HG03139 (cell line): ENCODE data around the gene B3GLCT.
"Not testable (repeated sequence)": the region's sequence is repeated elsewhere in the genome, so short reads cannot be mapped to it uniquely, and the experiment has no call there.

Experiments used
- ATAC-seq: cut with Tn5 transposase; IDR thresholded peaks from one replicate; pipeline ENCODE4 v1.9.1; 2021; ENCODE audit not compliant: unreplicated experiment

Gene B3GLCT

DNA sequence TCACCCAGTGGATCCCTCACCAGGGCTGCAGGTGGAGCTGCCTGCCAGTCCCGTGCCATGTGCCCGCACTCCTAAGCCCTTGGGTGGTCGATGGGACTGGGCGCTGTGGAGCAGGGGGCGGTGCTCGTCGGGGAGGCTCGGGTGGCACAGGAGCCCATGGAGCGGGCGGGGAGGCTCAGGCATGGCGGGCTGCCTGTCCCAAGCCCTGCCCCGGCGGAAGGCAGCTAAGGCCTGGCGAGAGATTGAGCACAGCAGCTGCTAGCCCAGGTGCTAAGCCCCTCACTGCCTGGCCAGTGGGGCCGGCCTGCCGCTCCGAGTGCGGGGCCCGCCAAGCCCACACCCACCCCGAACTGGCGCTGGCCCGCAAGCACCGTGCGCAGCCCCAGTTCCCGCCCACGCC is 16.8 kb upstream of the B3GLCT start:
- no peak for ATAC-seq

GRCh38 chr13:31184451-31184850 is 15.3 kb upstream of the B3GLCT start:
- no peak for ATAC-seq

DNA sequence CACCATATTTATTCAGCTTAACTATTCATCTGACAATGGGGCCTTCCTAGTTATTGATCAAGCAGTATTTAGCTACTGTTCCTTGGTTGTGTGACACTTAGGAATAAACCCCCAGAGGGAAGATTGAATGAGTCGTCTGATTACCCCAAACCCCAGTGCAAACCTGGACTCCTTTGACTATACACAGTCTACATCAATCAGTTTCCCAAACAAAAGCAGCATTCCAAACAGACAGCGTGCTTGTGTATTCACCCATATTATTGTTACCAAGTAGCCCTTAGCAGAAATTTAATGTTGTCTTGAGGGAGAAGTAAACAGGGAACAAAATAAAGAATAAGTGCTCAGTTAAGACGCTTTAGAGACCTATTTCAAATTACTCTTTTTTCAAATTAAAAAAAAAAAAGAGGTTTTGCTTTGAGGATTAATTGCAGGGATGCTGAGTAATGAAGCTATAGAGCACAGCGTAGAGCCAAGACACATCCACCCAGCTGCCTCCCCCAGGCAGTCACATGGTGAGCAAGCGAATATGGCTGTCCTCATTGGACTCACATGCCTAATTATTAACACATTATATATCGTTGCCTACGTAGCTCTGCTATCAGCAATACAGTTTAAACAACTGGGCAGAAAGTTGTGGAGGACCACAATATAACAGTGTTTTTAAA is 14.7 kb upstream of the B3GLCT start:
- no peak for ATAC-seq

- ATAC-seq: no peak
Measured at GRCh38 chr13:31191748-31192147, 8.0 kb upstream of the B3GLCT start.

DNA sequence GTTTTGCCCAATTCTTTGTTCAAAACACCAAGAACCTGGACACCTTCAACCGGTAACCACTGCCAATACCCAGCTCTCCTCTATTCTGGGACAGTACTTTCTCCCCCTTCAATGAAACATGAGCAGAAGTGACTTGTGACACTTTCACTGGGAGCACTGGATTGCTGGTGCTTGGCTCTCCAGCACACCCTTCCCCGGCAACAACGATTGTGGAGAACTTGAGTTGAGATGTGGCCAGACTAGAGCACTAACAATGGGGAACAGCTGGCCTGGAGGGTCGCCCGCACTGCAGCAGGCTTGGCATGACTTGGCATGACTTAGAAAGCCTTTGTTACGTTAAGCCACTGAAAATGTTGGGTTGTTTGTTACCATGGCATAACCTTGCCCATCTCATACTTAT is 7.5 kb upstream of the B3GLCT start:
- no peak for ATAC-seq

GRCh38 chr13:31195616-31196015 is 4.2 kb upstream of the B3GLCT start:
- ATAC-seq: no peak

- no peak for ATAC-seq
Measured at GRCh38 chr13:31196992-31197391, 2.8 kb upstream of the B3GLCT start.

GRCh38 chr13:31198519-31198918 is 1.3 kb upstream of the B3GLCT start:
- no peak for ATAC-seq

- ATAC-seq: no peak
Measured at GRCh38 chr13:31199527-31199848, 287 bp upstream of the B3GLCT start.

GRCh38 chr13:31200637-31200971 is 829 bp downstream of the B3GLCT start:
- ATAC-seq: peak; percentile 19

- ATAC-seq: no peak
Measured at GRCh38 chr13:31201341-31202031, 1.7 kb downstream of the B3GLCT start.

DNA sequence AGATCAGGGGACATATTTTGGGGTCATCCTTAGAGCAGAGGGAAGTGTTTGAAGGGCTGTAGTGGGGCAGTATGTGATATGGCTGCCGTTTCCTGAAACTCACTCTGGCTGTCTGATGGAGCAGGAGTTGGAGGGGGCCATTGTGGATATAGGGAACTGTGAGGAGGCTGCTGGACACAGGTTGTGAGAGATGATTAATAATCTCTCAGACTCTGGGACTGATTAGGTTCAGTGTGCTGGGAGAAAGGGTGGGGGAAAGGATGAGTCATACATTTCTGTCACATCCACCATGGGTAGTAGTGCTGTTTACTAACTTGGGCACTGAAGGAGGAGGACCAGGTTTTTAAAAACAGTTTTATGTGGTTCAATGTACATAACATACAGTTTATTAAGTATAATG is 4.8 kb downstream of the B3GLCT start:
- ATAC-seq: no peak

DNA sequence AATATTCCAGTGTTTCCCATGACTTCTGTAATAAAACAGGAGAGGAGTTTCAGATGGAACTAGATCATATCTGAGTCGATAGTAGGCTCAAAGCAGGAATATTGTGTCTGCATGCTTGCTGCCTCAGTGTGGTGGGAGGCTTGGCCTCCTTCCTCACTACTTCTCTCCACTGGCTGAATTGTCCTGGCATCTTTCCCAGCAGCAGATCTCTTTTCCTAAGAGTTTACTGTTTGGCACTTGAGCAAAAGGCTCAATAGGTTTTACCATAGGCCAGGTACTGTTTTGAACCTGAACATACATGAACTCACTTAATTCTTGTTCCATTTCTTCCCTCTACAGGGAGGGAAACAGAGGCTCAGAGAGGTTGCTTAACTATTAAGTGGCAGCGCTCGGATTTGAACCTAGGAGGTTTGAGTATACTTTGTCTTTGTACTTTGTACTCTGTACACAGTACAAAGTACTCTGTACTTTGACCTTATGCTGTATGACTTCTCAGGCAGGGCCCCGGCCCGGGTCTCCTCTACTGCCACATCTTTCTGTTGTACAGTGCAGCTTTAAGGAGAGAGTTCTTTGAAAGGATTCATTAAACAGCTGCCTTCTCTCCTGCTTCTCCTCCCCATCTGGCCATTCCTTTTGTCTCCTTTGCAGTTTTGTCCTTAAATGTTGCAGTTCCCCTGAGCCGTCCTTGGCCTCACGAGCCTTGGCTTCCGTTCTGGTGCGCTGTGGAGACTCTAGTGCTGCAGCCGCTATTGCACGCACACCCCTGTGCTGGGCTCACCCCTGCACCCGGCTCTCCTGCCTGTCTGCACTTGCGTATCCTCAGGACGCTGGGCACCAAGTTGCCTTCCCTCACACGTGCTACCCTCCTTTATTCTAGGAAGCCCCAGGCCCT is 8.1 kb downstream of the B3GLCT start:
- no peak for ATAC-seq

DNA sequence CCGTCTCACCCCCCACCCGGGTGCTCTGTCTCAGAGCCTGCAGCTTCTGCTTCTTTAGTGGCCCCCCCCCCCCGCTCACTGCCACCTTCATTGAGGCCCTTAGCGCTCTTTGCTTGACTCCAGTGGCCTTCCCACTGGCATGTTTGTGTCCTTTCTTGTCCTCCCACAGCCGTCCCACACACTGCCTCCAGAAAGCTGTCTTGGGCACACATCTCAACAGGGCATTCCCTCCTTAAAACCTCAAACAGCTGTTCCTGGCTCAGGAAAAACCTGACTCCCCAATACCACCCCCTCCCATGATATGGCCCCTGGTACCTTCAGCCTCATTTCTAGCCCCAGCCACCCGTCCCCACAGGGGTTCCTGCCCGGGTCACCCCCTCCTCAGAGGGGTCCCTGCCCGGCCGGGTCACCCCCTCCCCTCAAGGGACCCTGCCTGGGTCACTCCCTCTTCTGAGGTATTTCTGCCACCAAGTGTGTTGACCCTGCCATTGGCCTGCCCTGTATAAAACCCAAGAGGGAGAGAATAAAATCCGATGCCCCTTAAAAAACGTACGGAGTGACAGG is 8.9 kb downstream of the B3GLCT start:
- no peak for ATAC-seq

DNA sequence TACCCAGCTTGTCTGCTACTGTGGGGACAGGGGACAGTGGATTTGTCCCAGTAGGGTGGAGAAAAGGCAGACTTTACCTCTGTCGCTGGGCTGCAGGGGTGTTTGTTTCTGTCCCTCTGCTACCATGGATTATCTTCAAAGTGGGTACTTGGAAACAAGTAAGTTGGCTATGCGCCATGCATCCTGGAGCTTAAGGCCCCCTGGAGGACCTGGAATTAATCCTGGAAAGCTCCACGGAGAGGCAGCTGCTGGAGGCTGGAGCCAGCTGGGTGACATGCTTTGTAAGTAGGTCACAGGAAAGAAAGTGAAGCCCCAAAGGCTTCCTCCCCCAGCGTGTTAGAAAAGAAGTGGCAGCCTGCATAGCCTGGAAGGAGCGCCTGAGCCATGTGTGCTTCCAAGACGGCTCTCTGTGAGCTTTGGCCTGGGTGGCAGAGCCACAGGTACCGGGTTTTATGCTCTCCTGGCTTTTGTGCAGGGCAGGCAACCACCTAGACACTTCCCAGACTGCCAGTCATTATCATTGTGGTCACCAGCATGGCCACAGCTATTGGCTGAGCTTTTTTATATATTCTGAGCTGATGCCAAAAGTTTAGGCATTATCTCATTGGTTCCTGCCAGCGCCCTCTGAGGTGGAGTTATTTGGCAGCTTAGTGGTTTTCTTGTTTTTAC is 9.5 kb downstream of the B3GLCT start:
- no peak for ATAC-seq

GRCh38 chr13:31209841-31210210 is 10.1 kb downstream of the B3GLCT start:
- ATAC-seq: no peak

GRCh38 chr13:31213651-31214289 is 14.0 kb downstream of the B3GLCT start:
- ATAC-seq: no peak

DNA sequence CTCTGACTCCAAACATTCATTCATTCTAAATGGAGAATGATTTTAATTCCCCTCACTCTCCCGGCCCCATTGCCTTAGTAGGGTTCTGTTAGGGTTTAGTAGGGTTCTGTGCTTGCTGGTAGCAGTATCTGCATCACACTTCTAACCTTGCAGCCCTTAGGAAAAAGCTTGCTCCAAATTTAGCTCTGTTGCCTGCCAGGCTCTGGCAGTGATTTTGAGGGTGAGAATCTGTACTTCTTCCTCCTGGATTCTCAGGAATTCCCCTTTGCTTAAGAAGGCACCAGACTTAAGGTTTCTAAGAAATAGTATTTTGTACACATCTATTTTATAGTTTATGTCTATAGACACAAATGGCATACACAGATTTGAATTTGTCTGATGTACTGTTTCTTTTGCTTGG is 14.7 kb downstream of the B3GLCT start:
- no peak for ATAC-seq

DNA sequence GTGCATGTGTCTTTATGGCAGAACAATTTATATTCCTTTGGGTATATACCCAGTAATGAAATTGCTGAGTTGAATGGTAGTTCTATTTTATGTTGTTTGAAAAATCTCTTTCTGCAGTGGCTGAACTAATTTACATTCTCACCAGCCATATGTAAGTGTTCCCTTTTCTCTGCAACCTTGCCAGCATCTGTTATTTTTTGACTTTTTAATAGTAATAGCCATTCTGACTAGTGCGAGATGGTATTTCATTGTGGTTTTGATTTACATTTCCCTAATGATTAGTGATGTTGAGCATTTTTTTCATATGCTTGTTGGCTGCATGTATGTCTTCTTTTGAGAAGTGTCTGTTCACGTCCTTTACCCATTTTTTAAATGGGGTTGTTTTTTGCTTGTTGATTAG is 17.1 kb downstream of the B3GLCT start:
- ATAC-seq: not testable (repeated sequence)

DNA sequence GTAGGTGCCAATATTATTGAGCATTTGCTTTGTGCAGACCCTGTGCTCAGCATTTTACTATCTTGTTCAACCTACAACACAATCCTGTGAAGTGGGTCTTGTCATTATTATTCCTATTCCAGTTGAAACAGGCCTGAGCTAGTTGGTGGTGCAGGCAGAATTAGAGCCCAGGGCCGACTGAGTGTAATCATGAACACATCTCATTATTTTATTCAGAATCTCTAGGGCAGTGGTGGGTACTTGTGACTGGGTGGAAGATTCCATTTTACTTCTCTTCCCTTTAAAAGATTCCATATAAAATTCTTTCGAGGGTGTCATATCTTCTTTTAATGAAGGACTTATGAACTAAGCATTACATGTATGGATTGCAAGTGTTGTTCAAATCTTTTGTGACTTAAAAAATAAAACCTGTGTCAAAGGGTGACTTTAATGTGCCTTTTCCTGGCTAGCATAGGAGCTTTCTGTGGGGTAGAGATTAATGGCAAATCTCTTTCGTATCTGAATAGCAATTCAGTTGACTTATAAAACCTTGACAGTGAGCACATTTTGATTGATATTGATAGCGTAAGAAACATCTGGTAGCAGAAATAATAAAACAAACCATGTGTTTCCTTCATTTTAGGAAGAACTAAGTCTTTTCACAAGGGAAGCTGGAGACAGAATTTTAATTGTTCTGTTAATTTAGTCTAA is 20.3 kb downstream of the B3GLCT start:
- ATAC-seq: no peak
